Right atrium auricular region (tissue), 2 donors: ENCODE results near the gene EIF4A3. TPM values are rescaled to one million over a fixed set of nuclear protein-coding genes. Genes with fewer than 3 reads are reported as not detected.

Source experiments
- DNase-seq: peaks from one replicate; pipeline ENCODE4 v3.0.0-alpha.2; 2019; ENCODE audit warnings: low spot score
- H3K27ac ChIP-seq, 2 donors: fragments of 200-600 bp; sonication (generic); 1 replicate in 1 of 2; 2 replicates in 1 of 2; pipeline ENCODE4 v1.5.1; 2016 to 2019
- H3K27me3 ChIP-seq, 2 donors: fragments of 200-600 bp; sonication (generic); one replicate each; pipeline versions ENCODE4 v1.5.1 to v1.6.0; 2017 to 2019
- H3K36me3 ChIP-seq: fragments of 200-600 bp; sonication (generic); one replicate; pipeline ENCODE4 v1.5.1; 2016
- H3K4me1 ChIP-seq, 2 donors: fragments of 200-600 bp; sonication (generic); one replicate each; pipeline versions ENCODE4 v1.5.1 to v1.6.0; 2017 to 2019
- H3K4me3 ChIP-seq, 2 donors: fragments of 200-600 bp; sonication (generic); 1 replicate in 1 of 2; 2 replicates in 1 of 2; pipeline ENCODE4 v1.5.1; 2017 to 2019; ENCODE audit warnings: mild to moderate bottlenecking in 1 of 2, moderate library complexity in 1 of 2
- H3K9me3 ChIP-seq, 2 donors: fragments of 200-600 bp; sonication (generic); one replicate each; pipeline ENCODE4 v1.5.1; 2019
- CTCF ChIP-seq, 2 donors: fragments of 200-600 bp; sonication (generic); IDR thresholded peaks; one replicate each; pipeline ENCODE4 v1.5.1; 2019; ENCODE audit warnings: antibody characterized with exemption in 2 of 2
- total RNA-seq, 2 donors: library from RNA; depleted of rRNA; stranded (reverse); fragments of >200 nt; gene quantifications; one replicate each; pipeline ENCODE4 v1.1.0, GENCODE V29; 2016

The EIF4A3 gene
- total RNA-seq, 2 donors from 2014 or later: 24.6 to 31.0 TPM

DNA sequence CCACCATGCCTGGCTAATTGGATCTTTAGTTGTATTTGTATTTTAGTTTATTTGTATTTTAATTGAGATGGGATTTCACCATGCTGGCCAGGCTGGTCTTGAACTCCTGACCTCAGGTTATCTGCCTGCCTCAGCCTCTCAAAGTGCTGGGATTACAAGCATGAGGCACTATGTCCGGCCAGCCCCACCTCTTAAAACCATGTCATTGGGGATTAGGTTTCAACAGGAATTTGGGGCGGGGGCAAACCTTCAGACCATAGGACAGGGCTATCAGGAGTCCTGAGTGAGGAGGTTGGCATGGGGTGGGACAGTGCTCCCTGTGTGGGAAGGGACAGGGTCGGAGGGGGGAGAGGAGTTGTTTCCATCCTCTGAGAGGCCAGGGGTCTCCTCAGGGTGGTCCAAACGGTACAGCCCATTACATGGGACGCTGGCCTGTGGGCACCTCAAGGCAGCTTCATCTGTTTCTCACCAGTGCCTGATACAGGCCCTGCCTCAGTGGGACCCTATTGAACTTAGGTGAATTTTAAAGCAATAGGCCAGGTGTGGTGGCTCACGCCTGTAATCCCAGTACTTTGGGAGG is 23.9 kb downstream of the EIF4A3 start:
- Histone ChIP-seq H3K4me3 (no peak overlapping the region), H3K4me1 (no peaks in the 10 kb centered on the region), H3K9me3 (no peaks in the 10 kb centered on the region), H3K27me3 (no peaks in the 10 kb centered on the region), H3K36me3 (peaks cover 5% of the 10 kb centered on the region), H3K27ac (no peak overlapping the region)
- DNase-seq: no peak
- TF ChIP-seq CTCF (IDR thresholded peaks at IDR 0.05): no peak

DNA sequence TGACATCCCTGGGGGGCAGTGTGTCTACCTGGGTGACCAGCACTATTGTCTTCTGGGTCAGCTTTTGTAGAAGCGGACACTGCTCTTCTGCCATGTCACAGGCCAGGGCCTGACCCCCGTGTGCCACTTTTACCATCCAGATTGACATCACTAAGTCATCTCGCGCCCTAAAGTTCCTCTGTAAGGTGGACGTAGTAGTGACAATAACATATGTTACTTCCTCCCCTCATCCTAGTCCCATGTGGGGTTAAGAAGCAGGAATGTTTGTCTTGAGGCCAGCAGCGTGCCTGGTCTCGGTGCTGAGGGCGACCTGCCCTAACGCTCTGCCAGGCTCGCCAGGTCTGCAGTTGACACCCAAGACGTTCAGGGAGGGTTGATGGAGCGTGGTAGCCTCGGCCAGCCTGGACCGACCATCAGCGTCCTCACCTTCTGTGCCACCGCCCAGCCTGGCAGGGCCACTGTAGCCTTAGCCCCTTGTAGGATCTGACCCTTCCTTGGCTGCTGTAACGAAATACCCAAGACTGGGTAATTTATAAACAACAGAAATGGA is 24.8 kb downstream of the EIF4A3 start:
- H3K4me3 ChIP-seq: no peak overlapping the region
- H3K27ac ChIP-seq: no peak overlapping the region
- peaks cover 5% of the 10 kb centered on the region for H3K36me3 ChIP-seq
- H3K4me1 ChIP-seq: no peaks in the 10 kb centered on the region
- no peaks in the 10 kb centered on the region for H3K27me3 ChIP-seq
- no peak for TF ChIP-seq CTCF (IDR thresholded peaks at IDR 0.05)
- DNase-seq: no peak
- no peaks in the 10 kb centered on the region for H3K9me3 ChIP-seq

DNA sequence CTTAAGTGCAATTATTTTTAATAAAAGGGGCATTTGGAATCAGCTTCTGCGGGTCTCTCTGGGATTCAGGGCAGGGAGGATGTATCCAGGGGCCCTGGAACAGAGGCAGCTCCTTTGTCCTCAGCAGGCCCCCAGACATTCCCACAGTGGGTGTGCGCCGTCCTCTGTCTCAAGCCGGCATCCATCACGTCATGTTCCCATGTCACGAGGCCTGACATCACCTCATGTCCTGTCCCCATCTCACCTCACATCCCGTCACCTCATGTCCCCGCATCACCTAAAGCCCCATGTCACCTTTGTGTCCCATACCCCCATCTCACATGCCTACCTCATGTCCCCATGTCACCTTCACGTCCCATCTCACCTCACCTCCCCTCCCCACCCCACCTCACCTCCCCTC is 27.1 kb downstream of the EIF4A3 start:
- Histone ChIP-seq H3K9me3 (no peaks in the 10 kb centered on the region), H3K27me3 (no peaks in the 10 kb centered on the region), H3K27ac (no peak overlapping the region), H3K4me1 (no peaks in the 10 kb centered on the region), H3K4me3 (no peak overlapping the region), H3K36me3 (peaks cover 5% of the 10 kb centered on the region)
- no peak for DNase-seq
- no peak for TF ChIP-seq CTCF (IDR thresholded peaks at IDR 0.05)

DNA sequence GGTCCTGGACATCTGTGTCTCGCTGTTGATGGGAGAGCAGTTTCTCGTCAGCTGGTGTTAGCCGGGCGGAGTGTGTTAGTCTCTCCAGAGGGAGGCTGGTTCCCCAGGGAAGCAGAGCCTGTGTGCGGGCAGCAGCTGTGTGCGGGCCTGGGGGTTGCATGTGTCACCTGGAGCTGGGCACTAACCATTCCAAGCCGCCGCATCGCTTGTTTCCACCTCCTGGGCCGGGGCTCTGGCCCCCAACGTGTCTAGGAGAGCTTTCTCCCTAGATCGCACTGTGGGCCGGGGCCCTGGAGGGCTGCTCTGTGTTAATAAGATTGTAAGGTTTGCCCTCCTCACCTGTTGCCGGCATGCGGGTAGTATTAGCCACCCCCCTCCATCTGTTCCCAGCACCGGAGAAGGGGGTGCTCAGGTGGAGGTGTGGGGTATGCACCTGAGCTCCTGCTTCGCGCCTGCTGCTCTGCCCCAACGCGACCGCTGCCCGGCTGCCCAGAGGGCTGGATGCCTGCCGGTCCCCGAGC is 27.6 kb downstream of the EIF4A3 start:
- DNase-seq: no peak
- peaks cover 5% of the 10 kb centered on the region for H3K36me3 ChIP-seq
- no peaks in the 10 kb centered on the region for H3K4me1 ChIP-seq
- H3K4me3 ChIP-seq: no peak overlapping the region
- H3K27me3 ChIP-seq: no peaks in the 10 kb centered on the region
- no peak for TF ChIP-seq CTCF (IDR thresholded peaks at IDR 0.05)
- H3K27ac ChIP-seq: no peak overlapping the region
- no peaks in the 10 kb centered on the region for H3K9me3 ChIP-seq

DNA sequence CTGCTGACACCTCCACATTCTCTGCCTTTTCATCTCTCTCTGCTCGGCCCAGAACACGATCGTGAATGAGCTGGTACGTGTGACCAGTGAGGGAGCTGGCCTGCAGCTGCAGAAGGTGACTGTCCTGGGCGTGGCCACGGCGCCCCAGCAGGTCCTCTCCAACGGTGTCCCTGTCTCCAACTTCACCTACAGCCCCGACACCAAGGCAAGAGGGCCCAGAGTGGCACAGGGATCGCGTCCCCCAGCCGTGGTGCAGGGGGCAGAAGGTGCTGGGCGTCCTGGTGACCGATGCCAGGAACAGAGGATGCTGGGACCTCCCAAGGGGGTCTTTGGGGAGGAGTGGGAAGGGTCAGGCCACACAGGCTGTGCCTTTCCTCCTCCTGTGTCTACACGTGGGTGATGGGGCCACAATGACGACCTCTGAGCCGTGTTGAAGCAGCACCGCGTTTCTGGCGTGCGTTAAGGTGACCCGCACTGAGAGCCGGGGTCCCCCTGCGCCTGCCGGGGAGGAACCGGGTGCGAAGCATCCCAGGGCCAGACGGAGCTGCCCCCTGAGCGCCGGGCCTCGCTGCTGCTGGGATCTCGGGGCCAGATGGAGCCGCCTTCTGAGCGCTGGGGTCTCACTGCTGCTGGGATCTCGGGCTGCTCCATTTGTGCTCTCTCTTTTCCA is 28.2 kb downstream of the EIF4A3 start:
- TF ChIP-seq CTCF (IDR thresholded peaks at IDR 0.05): no peak
- no peak overlapping the region for H3K27ac ChIP-seq
- peaks cover 5% of the 10 kb centered on the region for H3K36me3 ChIP-seq
- no peak for DNase-seq
- H3K4me1 ChIP-seq: no peaks in the 10 kb centered on the region
- H3K4me3 ChIP-seq: no peak overlapping the region
- no peaks in the 10 kb centered on the region for H3K27me3 ChIP-seq
- H3K9me3 ChIP-seq: no peaks in the 10 kb centered on the region
